OCI-LY3 (cell line): ENCODE measurements around the gene ERC1.
"Not testable (repeated sequence)": the region's sequence is repeated elsewhere in the genome, so short reads cannot be mapped to it uniquely, and the experiment has no call there.

Source experiments
- H2AFZ ChIP-seq: fragments of 200-600, 300-600 bp; shearing (Covaris generic); 2 replicates; pipeline ENCODE4 v1.6.0; 2014; ENCODE audit warnings: antibody characterized with exemption, low read depth, low read length
- H3K27ac ChIP-seq: fragments of 200-600, 300-600 bp; sonication (generic); 2 replicates; pipeline ENCODE4 v1.5.1; 2014; ENCODE audit warnings: mild to moderate bottlenecking, low read length, moderate library complexity, mixed read lengths
- H3K27me3 ChIP-seq: fragments of 200-600, 300-600 bp; sonication (generic); 2 replicates; pipeline ENCODE4 v1.6.1; 2014; ENCODE audit warnings: low read depth, low read length, mixed read lengths
- H3K36me3 ChIP-seq: fragments of 200-600, 300-600 bp; sonication (generic); replicated peaks from 2 replicates; pipeline ENCODE3; 2014; ENCODE audit warnings: low read depth, low read length, mixed read lengths
- H3K4me1 ChIP-seq: fragments of 300-600, 200-600 bp; sonication (generic); 2 replicates; pipeline ENCODE4 v1.6.1; 2014; ENCODE audit warnings: low read length, mixed read lengths
- H3K4me2 ChIP-seq: fragments of 200-600, 300-600 bp; sonication (generic); 2 replicates; pipeline ENCODE4 v1.6.1; 2014; ENCODE audit warnings: low read length, mixed read lengths
- H3K4me3 ChIP-seq: fragments of 300-600, 200-600 bp; sonication (generic); 2 replicates; pipeline ENCODE4 v1.5.1; 2014; ENCODE audit warnings: antibody characterized with exemption, mild to moderate bottlenecking, low read length, moderate library complexity
- H3K79me2 ChIP-seq: fragments of 300-600, 200-600 bp; shearing (Covaris generic); 2 replicates; pipeline ENCODE4 v1.6.1; 2014; ENCODE audit warnings: mild to moderate bottlenecking, low read length, mixed read lengths
- H3K9ac ChIP-seq: fragments of 300-600, 200-600 bp; shearing (Covaris generic); 2 replicates; pipeline ENCODE4 v1.6.0; 2014; ENCODE audit warnings: mild to moderate bottlenecking, low read length, moderate library complexity
- H3K9me3 ChIP-seq: fragments of 200-600, 300-600 bp; shearing (Covaris generic); 2 replicates; pipeline ENCODE4 v1.6.1; 2014; ENCODE audit warnings: low read length, mixed read lengths; ENCODE audit not compliant: insufficient read depth
- H4K20me1 ChIP-seq: fragments of 200-600, 300-600 bp; sonication (generic); 2 replicates; pipeline ENCODE4 v1.6.1; 2016; ENCODE audit warnings: low read length, mixed read lengths; ENCODE audit not compliant: insufficient read depth
- EZH2phosphoT487 ChIP-seq: fragments of 200-600 bp; shearing (Covaris generic); IDR thresholded peaks from 2 replicates; pipeline ENCODE4 v1.6.1; 2018; ENCODE audit warnings: antibody characterized with exemption, mixed run types, low read depth
- TF ChIP-seq, protein P1 (sequence below): fragments of 200-600, 300-600 bp; sonication (generic); IDR thresholded peaks from 2 replicates; pipeline ENCODE4 v1.5.1; 2014; ENCODE audit warnings: antibody characterized with exemption, low read length, low read depth

Gene ERC1

DNA sequence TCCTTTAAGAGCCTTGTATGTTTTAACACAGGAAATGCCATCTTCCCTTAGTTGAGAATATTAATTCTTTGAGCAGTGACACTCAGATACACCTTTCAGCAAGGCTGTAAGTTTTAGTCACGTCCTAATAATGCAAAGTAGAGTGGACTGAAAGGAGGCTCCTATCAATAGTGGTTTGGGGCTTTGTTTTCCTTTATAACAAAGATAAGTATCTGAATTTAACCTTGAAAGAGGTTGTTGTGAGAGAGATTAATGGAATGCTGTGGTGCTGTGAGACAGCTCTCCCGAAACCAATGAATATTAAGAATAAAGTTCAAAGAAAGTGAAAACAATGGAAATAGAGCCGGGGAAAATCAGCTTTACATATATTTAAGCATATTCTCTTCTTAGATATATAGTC is 259.6 kb downstream of the ERC1 start:
- Histone ChIP-seq H3K36me3 (no peaks in the 10 kb centered on the region), H3K4me2 (no peak overlapping the region), H4K20me1 (no peaks in the 10 kb centered on the region), H2AFZ (no peak overlapping the region), H3K27ac (no peak overlapping the region), H3K9me3 (no peaks in the 10 kb centered on the region), H3K4me3 (no peak overlapping the region), H3K4me1 (no peaks in the 10 kb centered on the region), H3K27me3 (no peaks in the 10 kb centered on the region), H3K79me2 (no peaks in the 10 kb centered on the region), H3K9ac (no peak overlapping the region)
- no peak for TF ChIP-seq EZH2phosphoT487
- TF ChIP-seq, protein P1, sequence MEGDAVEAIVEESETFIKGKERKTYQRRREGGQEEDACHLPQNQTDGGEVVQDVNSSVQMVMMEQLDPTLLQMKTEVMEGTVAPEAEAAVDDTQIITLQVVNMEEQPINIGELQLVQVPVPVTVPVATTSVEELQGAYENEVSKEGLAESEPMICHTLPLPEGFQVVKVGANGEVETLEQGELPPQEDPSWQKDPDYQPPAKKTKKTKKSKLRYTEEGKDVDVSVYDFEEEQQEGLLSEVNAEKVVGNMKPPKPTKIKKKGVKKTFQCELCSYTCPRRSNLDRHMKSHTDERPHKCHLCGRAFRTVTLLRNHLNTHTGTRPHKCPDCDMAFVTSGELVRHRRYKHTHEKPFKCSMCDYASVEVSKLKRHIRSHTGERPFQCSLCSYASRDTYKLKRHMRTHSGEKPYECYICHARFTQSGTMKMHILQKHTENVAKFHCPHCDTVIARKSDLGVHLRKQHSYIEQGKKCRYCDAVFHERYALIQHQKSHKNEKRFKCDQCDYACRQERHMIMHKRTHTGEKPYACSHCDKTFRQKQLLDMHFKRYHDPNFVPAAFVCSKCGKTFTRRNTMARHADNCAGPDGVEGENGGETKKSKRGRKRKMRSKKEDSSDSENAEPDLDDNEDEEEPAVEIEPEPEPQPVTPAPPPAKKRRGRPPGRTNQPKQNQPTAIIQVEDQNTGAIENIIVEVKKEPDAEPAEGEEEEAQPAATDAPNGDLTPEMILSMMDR: no peak

DNA sequence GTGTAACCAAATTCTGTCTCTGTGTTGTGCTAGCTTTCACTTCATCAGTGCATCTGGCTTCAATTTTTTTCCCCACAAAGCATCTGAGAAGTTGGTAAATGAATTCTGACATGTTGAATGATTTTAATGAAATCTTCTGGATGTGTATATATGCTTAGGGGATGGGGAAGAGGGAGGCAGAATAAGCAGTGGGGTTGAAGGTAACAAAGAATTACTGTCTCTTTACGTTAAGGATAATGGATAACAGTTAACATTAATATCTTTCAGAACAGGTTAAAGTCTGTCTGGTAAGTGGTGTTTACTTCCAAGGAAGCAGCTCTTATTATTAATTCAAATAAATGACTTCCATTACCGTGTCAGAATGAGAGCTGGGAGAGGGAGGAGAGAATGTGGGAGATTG is 261.7 kb downstream of the ERC1 start:
- Histone ChIP-seq H3K4me3 (no peak overlapping the region), H4K20me1 (no peaks in the 10 kb centered on the region), H2AFZ (no peak overlapping the region), H3K79me2 (no peaks in the 10 kb centered on the region), H3K27ac (no peak overlapping the region), H3K4me1 (no peaks in the 10 kb centered on the region), H3K9me3 (no peaks in the 10 kb centered on the region), H3K27me3 (no peaks in the 10 kb centered on the region), H3K4me2 (no peak overlapping the region), H3K36me3 (no peaks in the 10 kb centered on the region), H3K9ac (no peak overlapping the region)
- TF ChIP-seq, protein P1: no peak
- TF ChIP-seq EZH2phosphoT487: no peak

DNA sequence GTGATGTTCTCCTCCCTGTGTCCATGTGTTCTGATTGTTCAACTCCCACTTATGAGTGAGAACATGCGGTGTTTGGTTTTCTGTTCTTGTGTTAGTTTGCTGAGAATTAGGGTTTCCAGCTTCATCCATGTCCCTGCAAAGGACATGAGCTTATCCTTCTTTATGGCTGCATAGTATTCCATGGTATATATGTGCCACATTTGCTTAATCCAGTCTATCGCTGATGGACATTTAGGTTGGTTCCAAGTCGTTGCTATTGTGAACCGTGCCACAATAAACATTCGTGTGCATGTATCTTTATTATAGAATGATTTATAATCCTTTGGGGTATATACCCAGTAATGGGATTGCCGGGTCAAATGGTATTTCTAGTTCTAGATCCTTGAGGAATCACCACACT is 264.1 kb downstream of the ERC1 start:
- not testable (repeated sequence) for H4K20me1 ChIP-seq, H3K4me1 ChIP-seq, H3K9ac ChIP-seq, H3K4me2 ChIP-seq, H3K36me3 ChIP-seq, H2AFZ ChIP-seq, H3K27ac ChIP-seq, H3K27me3 ChIP-seq, H3K79me2 ChIP-seq, H3K9me3 ChIP-seq, H3K4me3 ChIP-seq

DNA sequence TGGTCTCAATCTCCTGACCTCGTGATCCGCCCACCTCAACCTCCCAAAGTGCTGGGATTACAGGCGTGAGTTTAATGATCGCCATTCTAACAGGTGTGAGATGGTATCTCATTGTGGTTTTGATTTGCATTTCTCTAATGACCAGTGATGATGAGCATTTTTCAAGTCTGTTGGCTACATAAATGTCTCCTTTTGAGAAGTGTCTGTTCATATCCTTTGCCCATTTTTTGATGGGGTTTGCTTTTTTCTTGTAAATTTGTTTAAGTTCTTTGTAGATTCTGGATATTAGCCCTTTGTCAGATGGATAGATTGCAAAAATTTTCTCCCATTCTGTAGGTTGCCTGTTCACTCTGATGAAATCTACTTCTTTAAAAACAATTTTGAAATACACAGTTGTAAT is 264.8 kb downstream of the ERC1 start:
- H3K9me3 ChIP-seq, H3K27ac ChIP-seq, H3K4me1 ChIP-seq, H3K79me2 ChIP-seq, H3K9ac ChIP-seq, H3K4me2 ChIP-seq, H4K20me1 ChIP-seq, H3K36me3 ChIP-seq, H2AFZ ChIP-seq, H3K27me3 ChIP-seq, H3K4me3 ChIP-seq: not testable (repeated sequence)

DNA sequence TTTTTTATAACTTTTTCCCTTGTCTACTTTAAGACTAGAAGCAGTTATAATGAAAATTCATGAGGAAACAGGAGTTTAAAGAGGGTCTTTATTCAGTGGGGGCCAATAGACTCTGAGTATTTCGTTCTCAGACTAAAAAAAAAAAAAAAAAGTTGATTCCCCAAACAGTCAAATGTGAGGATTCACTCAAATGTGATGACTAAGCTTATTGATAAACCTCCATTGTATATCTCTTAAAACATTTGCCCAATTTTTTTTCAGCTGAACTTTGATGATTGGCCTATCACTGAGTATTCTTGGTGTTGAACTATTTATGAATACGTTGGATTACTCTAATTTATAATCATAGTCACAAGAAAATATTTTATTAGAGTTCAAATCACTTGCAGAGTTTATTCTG is 265.3 kb downstream of the ERC1 start:
- no peak overlapping the region for H3K9ac ChIP-seq
- H3K36me3 ChIP-seq: no peaks in the 10 kb centered on the region
- H3K4me1 ChIP-seq: no peaks in the 10 kb centered on the region
- H2AFZ ChIP-seq: no peak overlapping the region
- no peak for TF ChIP-seq EZH2phosphoT487
- TF ChIP-seq, protein P1: no peak
- H3K79me2 ChIP-seq: no peaks in the 10 kb centered on the region
- H3K27me3 ChIP-seq: no peaks in the 10 kb centered on the region
- no peak overlapping the region for H3K4me3 ChIP-seq
- H4K20me1 ChIP-seq: no peaks in the 10 kb centered on the region
- no peak overlapping the region for H3K27ac ChIP-seq
- no peak overlapping the region for H3K4me2 ChIP-seq
- H3K9me3 ChIP-seq: no peaks in the 10 kb centered on the region
